ENCODE measurements around the gene EXOC4.

DNA sequence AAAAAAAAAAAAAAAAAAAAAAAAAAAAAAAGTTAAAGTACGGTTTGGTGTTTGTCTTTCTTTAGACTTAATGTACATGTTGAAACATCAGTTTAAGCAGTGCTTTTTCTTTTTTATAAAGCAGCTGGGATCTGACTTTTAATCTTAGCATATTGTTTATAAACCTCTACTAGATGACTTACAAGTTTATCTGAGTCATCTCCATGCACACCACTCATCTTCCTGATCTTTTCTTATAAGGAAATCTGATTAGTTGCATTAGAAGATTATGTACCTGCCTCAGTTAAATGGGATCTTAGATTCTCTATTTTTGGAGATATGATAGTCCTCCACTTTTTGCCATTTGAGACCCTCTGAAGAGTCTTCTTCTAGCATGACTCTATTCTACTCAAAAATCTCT lies 482.3 kb downstream of the EXOC4 start:
- TF ChIP-seq ZNF184 (tag by site-specific recombination; IDR thresholded peaks at IDR 0.05) (no peak), SCRT2 (tag by site-specific recombination; IDR thresholded peaks at IDR 0.05) (no peak), CTCF (tag by site-specific recombination; IDR thresholded peaks at IDR 0.05) (no peak), EGR2 (tag by site-specific recombination; IDR thresholded peaks at IDR 0.05; ENCODE audit: low read depth) (no peak), ZNF24 (tag by site-specific recombination; IDR thresholded peaks at IDR 0.05) (no peak), MZF1 (tag by site-specific recombination; IDR thresholded peaks at IDR 0.05; ENCODE audit: borderline replicate concordance) (no peak), ZNF2 (tag by site-specific recombination; IDR thresholded peaks at IDR 0.05) (no peak), ZNF23 (tag by site-specific recombination; IDR thresholded peaks at IDR 0.05; ENCODE audit: borderline replicate concordance) (no peak), ZNF510 (tag by site-specific recombination; IDR thresholded peaks at IDR 0.05; ENCODE audit: insufficient replicate concordance) (no peak)
- TF ChIP-seq, protein P1, sequence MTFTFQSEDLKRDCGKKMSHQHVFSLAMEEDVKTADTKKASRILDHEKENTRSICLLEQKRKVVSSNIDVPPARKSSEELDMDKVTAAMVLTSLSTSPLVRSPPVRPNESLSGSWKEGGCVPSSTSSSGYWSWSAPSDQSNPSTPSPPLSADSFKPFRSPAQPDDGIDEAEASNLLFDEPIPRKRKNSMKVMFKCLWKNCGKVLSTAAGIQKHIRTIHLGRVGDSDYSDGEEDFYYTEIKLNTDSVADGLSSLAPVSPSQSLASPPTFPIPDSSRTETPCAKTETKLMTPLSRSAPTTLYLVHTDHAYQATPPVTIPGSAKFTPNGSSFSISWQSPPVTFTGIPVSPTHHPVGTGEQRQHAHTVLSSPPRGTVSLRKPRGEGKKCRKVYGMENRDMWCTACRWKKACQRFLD (tag by site-specific recombination; IDR thresholded peaks at IDR 0.05), result no peak
